Fibroblast of mammary gland (primary cell): ENCODE data around the gene SMARCC1.

Source experiments
- DNase-seq: peaks from one replicate; pipeline ENCODE4 v3.0.0-alpha.2; 2010; ENCODE audit warnings: low read depth
- H3K4me3 ChIP-seq: 2 replicates; pipeline ENCODE4 v1.5.1; 2011; ENCODE audit warnings: low read depth, mild to moderate bottlenecking, low read length, moderate library complexity; ENCODE audit not compliant: control insufficient read depth
- CTCF ChIP-seq: conservative IDR thresholded peaks from 2 replicates; pipeline ENCODE4 v1.5.1; 2011; ENCODE audit warnings: low read depth, low read length, inconsistent platforms; ENCODE audit not compliant: control insufficient read depth, insufficient read depth

Gene SMARCC1

GRCh38 chr3:47783673-47784072 is 2.0 kb upstream of the SMARCC1 start:
- no peak overlapping the region for H3K4me3 ChIP-seq
- no peak for TF ChIP-seq CTCF
- DNase-seq: no peak

GRCh38 chr3:47782446-47783308 is 984 bp upstream of the SMARCC1 start:
- H3K4me3 ChIP-seq: peak overlapping the region; percentile 93
- no peak for DNase-seq
- TF ChIP-seq CTCF: no peak

GRCh38 chr3:47780741-47781684 is 680 bp downstream of the SMARCC1 start:
- TF ChIP-seq CTCF: no peak
- H3K4me3 ChIP-seq: peak overlapping the region; percentile 93
- peak; percentile 31 for DNase-seq

GRCh38 chr3:47778746-47779145 is 2.9 kb downstream of the SMARCC1 start:
- no peak overlapping the region for H3K4me3 ChIP-seq
- no peak for TF ChIP-seq CTCF
- DNase-seq: no peak

GRCh38 chr3:47772788-47773187 is 8.9 kb downstream of the SMARCC1 start:
- TF ChIP-seq CTCF: no peak
- no peak overlapping the region for H3K4me3 ChIP-seq
- DNase-seq: no peak

GRCh38 chr3:47772047-47772446 is 9.6 kb downstream of the SMARCC1 start:
- DNase-seq: no peak
- no peak overlapping the region for H3K4me3 ChIP-seq
- no peak for TF ChIP-seq CTCF
